ENCODE results near the gene CHIT1. TPM values are rescaled to one million over a fixed set of nuclear protein-coding genes. Genes with fewer than 3 reads are reported as not detected.
"Not testable (repeated sequence)": the region's sequence is repeated elsewhere in the genome, so short reads cannot be mapped to it uniquely, and the experiment has no call there.

CHIT1 gene
- total RNA-seq, 1 experiment from 2014 or later = not detected

DNA sequence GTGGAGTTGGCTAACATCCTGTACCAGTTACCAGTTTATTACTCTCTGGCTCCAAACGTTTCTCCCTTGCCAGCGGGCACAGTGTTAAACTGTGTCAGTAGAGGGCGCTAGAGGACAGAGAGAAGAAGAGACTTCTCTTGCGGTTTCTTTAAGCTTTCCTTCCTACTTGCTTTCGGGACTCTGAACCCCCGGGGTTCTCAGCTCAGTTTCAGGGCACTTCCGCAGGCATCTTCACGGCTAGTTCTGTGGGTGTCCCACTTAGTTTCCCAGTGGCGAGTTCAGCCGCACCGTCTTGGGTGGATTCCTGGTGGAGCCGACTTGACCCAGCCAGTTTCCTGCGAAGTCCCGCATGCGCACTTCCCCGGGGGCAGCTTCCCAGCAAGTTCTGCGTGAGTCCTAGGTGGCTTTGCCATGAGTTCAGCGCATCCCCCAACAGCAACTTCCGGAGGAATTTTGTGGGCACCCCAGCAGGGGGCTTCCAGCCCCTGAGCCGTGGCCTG is 37.9 kb upstream of the CHIT1 start:
- ChIA-PET CTCF (interaction anchor here (0.6 to 1.8 kb wide), 24 partner anchors 10 to 1865 kb away, joined by 3 to 18 read pairs (median 4); no protein-coding TSS in a partner anchor), POLR2A (no interaction called here)
- Histone ChIP-seq H3K36me3 (ENCODE audit: control insufficient read depth, insufficient read depth, low read length) (no peaks in the 10 kb centered on the region), H3K4me3 (ENCODE audit: low read depth in 2 of 2, low read length in 2 of 2) (peak overlapping the region; percentile 59 to 81), H3K4me1 (ENCODE audit: control insufficient read depth, insufficient read depth, low read length) (peaks cover 3% of the 10 kb centered on the region; the same call in 1 of the 2 replicates), H3K27me3 (ENCODE audit: control insufficient read depth, insufficient read depth, low read length) (no peaks in the 10 kb centered on the region), H3K27ac (ENCODE audit: low read length) (peak overlapping the region; percentile 73), H3K9me3 (ENCODE audit: control insufficient read depth, insufficient read depth, low read depth, low read length) (no peaks in the 10 kb centered on the region)
- ATAC-seq = peak; percentile 87
- peak; percentile 85 for DNase-seq (ENCODE audit: low read depth, low spot score)
- TF ChIP-seq CTCF (IDR thresholded peaks at IDR 0.05) = peak; percentile 95
- no peak for TF ChIP-seq TCF7L2 (IDR thresholded peaks at IDR 0.05; ENCODE audit: low read depth, low read length)
- no TSS peak for BruUV-seq (replicated peaks)
- in situ Hi-C loops (cut with HindIII; ENCODE audit: low pct_unique_long_range_greater_than_20kb, low sequenced_read_pairs) (no loop called here), intact Hi-C loops (cut with micrococcal nuclease; ENCODE audit: unreplicated experiment) (no loop called here)

DNA sequence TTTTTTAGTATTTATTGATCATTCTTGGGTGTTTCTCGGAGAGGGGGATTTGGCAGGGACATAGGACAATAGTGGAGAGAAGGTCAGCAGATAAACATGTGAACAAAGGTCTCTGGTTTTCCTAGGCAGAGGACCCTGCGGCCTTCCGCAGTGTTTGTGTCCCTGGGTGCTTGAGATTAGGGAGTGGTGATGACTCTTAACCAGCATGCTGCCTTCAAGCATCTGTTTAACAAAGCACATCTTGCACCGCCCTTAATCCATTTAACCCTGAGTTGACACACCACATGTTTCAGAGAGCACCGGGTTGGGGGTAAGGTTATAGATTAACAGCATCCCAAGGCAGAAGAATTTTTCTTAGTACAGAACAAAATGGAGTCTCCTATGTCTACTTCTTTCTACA is 36.7 kb upstream of the CHIT1 start:
- BruUV-seq (replicated peaks); H3K4me3 ChIP-seq (ENCODE audit: low read depth in 2 of 2, low read length in 2 of 2); CTCF ChIA-PET; H3K27me3 ChIP-seq (ENCODE audit: control insufficient read depth, insufficient read depth, low read length); in situ Hi-C loops (cut with HindIII; ENCODE audit: low pct_unique_long_range_greater_than_20kb, low sequenced_read_pairs); H3K9me3 ChIP-seq (ENCODE audit: control insufficient read depth, insufficient read depth, low read depth, low read length); H3K27ac ChIP-seq (ENCODE audit: low read length); ATAC-seq; H3K4me1 ChIP-seq (ENCODE audit: control insufficient read depth, insufficient read depth, low read length); DNase-seq (ENCODE audit: low read depth, low spot score); H3K36me3 ChIP-seq (ENCODE audit: control insufficient read depth, insufficient read depth, low read length); intact Hi-C loops (cut with micrococcal nuclease; ENCODE audit: unreplicated experiment): not testable (repeated sequence)
- POLR2A ChIA-PET = interaction anchor here (0.7 kb wide), 1 partner anchor 1676 kb away, joined by 8 read pairs; no protein-coding TSS in a partner anchor

DNA sequence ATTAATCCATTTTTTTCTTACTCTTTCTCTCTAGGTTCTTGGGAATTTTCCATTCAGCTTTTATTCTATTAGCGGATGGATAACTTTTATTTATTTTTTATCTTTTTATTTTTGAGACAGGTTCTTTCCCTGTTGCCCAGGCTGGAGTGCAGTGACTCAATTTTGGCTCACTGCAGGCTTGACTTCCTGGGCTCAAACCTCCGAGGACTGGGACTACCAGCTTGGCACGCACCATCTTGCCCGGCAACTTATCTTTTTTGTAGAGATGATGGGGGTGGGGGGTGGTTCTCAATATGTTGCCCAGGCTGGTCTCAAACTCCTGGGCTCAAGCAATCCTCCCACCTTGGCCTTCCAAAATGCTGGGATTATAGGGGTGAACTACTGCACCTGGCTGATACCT is 36.1 kb upstream of the CHIT1 start:
- no peaks in the 10 kb centered on the region for H3K4me1 ChIP-seq (ENCODE audit: control insufficient read depth, insufficient read depth, low read length)
- intact Hi-C loops (cut with micrococcal nuclease; ENCODE audit: unreplicated experiment) = no loop called here
- no peaks in the 10 kb centered on the region for H3K27me3 ChIP-seq (ENCODE audit: control insufficient read depth, insufficient read depth, low read length)
- no peak overlapping the region for H3K27ac ChIP-seq (ENCODE audit: low read length)
- H3K36me3 ChIP-seq (ENCODE audit: control insufficient read depth, insufficient read depth, low read length) = no peaks in the 10 kb centered on the region
- ChIA-PET POLR2A (interaction anchor here (0.7 kb wide), 1 partner anchor 1677 kb away, joined by 8 read pairs; no protein-coding TSS in a partner anchor), CTCF (no interaction called here)
- DNase-seq (ENCODE audit: low read depth, low spot score) (no peak), ATAC-seq (no peak)
- in situ Hi-C loops (cut with HindIII; ENCODE audit: low pct_unique_long_range_greater_than_20kb, low sequenced_read_pairs) = no loop called here
- H3K4me3 ChIP-seq (ENCODE audit: low read depth in 2 of 2, low read length in 2 of 2) = no peak overlapping the region
- no peaks in the 10 kb centered on the region for H3K9me3 ChIP-seq (ENCODE audit: control insufficient read depth, insufficient read depth, low read depth, low read length)
- no TSS peak for BruUV-seq (replicated peaks)
- TF ChIP-seq SIN3A (IDR thresholded peaks at IDR 0.05; ENCODE audit: borderline replicate concordance, insufficient read depth, low read depth, low read length) = no peak

DNA sequence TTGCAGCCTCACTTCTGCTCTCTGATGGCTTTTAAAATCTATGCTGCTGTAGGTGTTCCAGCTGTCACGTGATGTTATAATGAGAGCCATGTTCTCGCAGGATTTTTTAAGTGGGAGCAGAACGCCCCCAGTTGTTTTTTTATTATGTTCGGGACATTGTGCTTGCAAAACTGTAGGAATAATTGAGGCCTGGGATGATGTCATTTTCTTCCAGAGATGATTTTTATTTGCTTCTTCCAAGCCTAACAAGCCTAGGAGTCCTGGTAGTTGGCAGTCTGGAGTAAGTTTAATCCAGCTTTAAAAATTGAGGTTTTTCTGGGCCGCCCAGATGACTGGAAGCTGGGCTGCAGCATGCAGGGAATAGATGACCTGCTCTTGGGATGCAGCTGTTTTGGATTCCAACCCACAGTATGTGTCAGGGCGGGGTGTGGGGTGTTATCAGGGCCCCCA is 34.6 kb upstream of the CHIT1 start:
- Histone ChIP-seq H3K27ac (ENCODE audit: low read length) (no peak overlapping the region), H3K36me3 (ENCODE audit: control insufficient read depth, insufficient read depth, low read length) (no peaks in the 10 kb centered on the region), H3K4me1 (ENCODE audit: control insufficient read depth, insufficient read depth, low read length) (no peaks in the 10 kb centered on the region), H3K9me3 (ENCODE audit: control insufficient read depth, insufficient read depth, low read depth, low read length) (no peaks in the 10 kb centered on the region), H3K4me3 (ENCODE audit: low read depth in 2 of 2, low read length in 2 of 2) (no peak overlapping the region), H3K27me3 (ENCODE audit: control insufficient read depth, insufficient read depth, low read length) (no peaks in the 10 kb centered on the region)
- no peak for DNase-seq (ENCODE audit: low read depth, low spot score)
- intact Hi-C loops (cut with micrococcal nuclease; ENCODE audit: unreplicated experiment) (no loop called here), in situ Hi-C loops (cut with HindIII; ENCODE audit: low pct_unique_long_range_greater_than_20kb, low sequenced_read_pairs) (no loop called here)
- no TSS peak for BruUV-seq (replicated peaks)
- no peak for TF ChIP-seq TCF7L2 (IDR thresholded peaks at IDR 0.05; ENCODE audit: low read depth, low read length)
- no peak for TF ChIP-seq CTCF (IDR thresholded peaks at IDR 0.05)
- TF ChIP-seq POLR2AphosphoS5 (IDR thresholded peaks at IDR 0.05; ENCODE audit: low read depth, low read length) = no peak
- TF ChIP-seq, protein P1, sequence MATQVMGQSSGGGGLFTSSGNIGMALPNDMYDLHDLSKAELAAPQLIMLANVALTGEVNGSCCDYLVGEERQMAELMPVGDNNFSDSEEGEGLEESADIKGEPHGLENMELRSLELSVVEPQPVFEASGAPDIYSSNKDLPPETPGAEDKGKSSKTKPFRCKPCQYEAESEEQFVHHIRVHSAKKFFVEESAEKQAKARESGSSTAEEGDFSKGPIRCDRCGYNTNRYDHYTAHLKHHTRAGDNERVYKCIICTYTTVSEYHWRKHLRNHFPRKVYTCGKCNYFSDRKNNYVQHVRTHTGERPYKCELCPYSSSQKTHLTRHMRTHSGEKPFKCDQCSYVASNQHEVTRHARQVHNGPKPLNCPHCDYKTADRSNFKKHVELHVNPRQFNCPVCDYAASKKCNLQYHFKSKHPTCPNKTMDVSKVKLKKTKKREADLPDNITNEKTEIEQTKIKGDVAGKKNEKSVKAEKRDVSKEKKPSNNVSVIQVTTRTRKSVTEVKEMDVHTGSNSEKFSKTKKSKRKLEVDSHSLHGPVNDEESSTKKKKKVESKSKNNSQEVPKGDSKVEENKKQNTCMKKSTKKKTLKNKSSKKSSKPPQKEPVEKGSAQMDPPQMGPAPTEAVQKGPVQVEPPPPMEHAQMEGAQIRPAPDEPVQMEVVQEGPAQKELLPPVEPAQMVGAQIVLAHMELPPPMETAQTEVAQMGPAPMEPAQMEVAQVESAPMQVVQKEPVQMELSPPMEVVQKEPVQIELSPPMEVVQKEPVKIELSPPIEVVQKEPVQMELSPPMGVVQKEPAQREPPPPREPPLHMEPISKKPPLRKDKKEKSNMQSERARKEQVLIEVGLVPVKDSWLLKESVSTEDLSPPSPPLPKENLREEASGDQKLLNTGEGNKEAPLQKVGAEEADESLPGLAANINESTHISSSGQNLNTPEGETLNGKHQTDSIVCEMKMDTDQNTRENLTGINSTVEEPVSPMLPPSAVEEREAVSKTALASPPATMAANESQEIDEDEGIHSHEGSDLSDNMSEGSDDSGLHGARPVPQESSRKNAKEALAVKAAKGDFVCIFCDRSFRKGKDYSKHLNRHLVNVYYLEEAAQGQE (IDR thresholded peaks at IDR 0.05; ENCODE audit: insufficient read depth in 1 of 2, low read depth in 2 of 2, low read length in 1 of 2) = no peak
- TF ChIP-seq SIN3A (IDR thresholded peaks at IDR 0.05; ENCODE audit: borderline replicate concordance, insufficient read depth, low read depth, low read length) = no peak
- CTCF ChIA-PET = interaction anchor here (0.7 kb wide), 1 partner anchor 205 kb away, joined by 3 read pairs; no protein-coding TSS in a partner anchor
- POLR2A ChIA-PET = no interaction called here
- no peak for ATAC-seq

Measured in Panc1 (cell line).